DOHH2 (cell line): Measurements from ENCODE around the gene ENO4.

ENCODE experiments used
- H3F3A ChIP-seq: fragments of 200-600 bp; sonication (generic), shearing (Covaris generic); 2 replicates; pipeline ENCODE4 v1.6.0; 2016; ENCODE audit warnings: antibody characterized with exemption, mild to moderate bottlenecking; ENCODE audit not compliant: control insufficient read depth, insufficient read depth
- H3K27ac ChIP-seq: fragments of 200-600 bp; sonication (generic); 2 replicates; pipeline ENCODE4 v1.5.1; 2014; ENCODE audit warnings: low read depth, mild to moderate bottlenecking, low read length, moderate library complexity
- H3K27me3 ChIP-seq: fragments of 200-600 bp; sonication (generic); 2 replicates; pipeline ENCODE4 v1.6.1; 2014; ENCODE audit warnings: mild to moderate bottlenecking, low read length, mixed read lengths; ENCODE audit not compliant: control insufficient read depth
- H3K36me3 ChIP-seq: fragments of 200-600 bp; sonication (generic); 2 replicates; pipeline ENCODE4 v1.6.1; 2014; ENCODE audit warnings: mild to moderate bottlenecking, low read length, moderate library complexity, mixed read lengths; ENCODE audit not compliant: control insufficient read depth
- H3K4me1 ChIP-seq: fragments of 200-600 bp; sonication (generic); 2 replicates; pipeline ENCODE4 v1.6.1; 2014; ENCODE audit warnings: mild to moderate bottlenecking, low read length, mixed read lengths; ENCODE audit not compliant: control insufficient read depth
- H3K4me2 ChIP-seq: fragments of 200-600 bp; sonication (generic); 2 replicates; pipeline ENCODE4 v1.6.0; 2014; ENCODE audit warnings: mild to moderate bottlenecking, low read length, moderate library complexity
- H3K4me3 ChIP-seq: fragments of 200-600 bp; sonication (generic); 2 replicates; pipeline ENCODE4 v1.5.1; 2014; ENCODE audit warnings: mild to moderate bottlenecking, low read length, mixed read lengths
- H3K79me2 ChIP-seq: fragments of 200-600 bp; sonication (generic); 2 replicates; pipeline ENCODE4 v1.6.1; 2014; ENCODE audit warnings: mild to moderate bottlenecking, low read length, mixed read lengths; ENCODE audit not compliant: control insufficient read depth
- H3K9me2 ChIP-seq: fragments of 200-600 bp; sonication (generic); replicated peaks from 2 replicates; pipeline ENCODE4 v1.6.1; 2014; ENCODE audit warnings: mild to moderate bottlenecking, low read length, mixed read lengths; ENCODE audit not compliant: control insufficient read depth
- H3K9me3 ChIP-seq: fragments of 200-600 bp; sonication (generic); 2 replicates; pipeline ENCODE4 v1.6.1; 2014; ENCODE audit warnings: antibody characterized with exemption, low read length, mixed read lengths; ENCODE audit not compliant: control insufficient read depth, insufficient read depth
- H4K20me1 ChIP-seq: fragments of 200-600 bp; sonication (generic); 2 replicates; pipeline ENCODE4 v1.6.0; 2014; ENCODE audit warnings: low read depth, mild to moderate bottlenecking, antibody characterized with exemption, low read length, moderate library complexity; ENCODE audit not compliant: control insufficient read depth, insufficient read depth
- EZH2phosphoT487 ChIP-seq: fragments of 200-600 bp; sonication (generic); IDR thresholded peaks from 2 replicates; pipeline ENCODE4 v1.6.1; 2017; ENCODE audit warnings: borderline replicate concordance, mild to moderate bottlenecking, antibody characterized with exemption, low read length, moderate library complexity, mixed read lengths
- TF ChIP-seq, protein P1 (sequence below): fragments of 200-600 bp; sonication (generic); IDR thresholded peaks from one replicate; pipeline ENCODE4 v1.5.1; 2014; ENCODE audit warnings: antibody characterized with exemption, mild to moderate bottlenecking, low read depth, low read length; ENCODE audit not compliant: poor library complexity, severe bottlenecking

Gene ENO4

DNA sequence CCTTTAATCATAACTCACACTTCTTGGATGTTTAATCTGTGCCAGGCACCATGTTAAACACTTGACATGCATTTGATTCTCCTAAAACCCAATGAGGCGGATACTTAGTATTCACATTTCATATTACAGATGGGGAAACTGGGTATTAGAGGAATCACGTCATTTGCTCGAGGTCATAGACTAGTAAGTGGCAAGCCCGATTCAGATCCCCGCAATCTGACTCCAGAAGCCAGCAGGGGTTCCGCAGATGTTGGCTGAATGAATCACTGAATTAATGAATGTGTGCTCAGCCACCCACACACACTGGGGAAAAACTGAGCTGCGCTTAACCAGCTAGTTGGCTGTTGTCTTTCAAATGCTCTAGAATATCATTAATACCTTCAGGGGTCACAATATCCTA lies 22.5 kb upstream of the ENO4 start:
- H3K9me2 ChIP-seq: no peaks in the 10 kb centered on the region
- H4K20me1 ChIP-seq: no peaks in the 10 kb centered on the region
- no peaks in the 10 kb centered on the region for H3F3A ChIP-seq
- H3K4me3 ChIP-seq: no peak overlapping the region
- no peaks in the 10 kb centered on the region for H3K27me3 ChIP-seq
- H3K79me2 ChIP-seq: no peaks in the 10 kb centered on the region
- no peaks in the 10 kb centered on the region for H3K4me1 ChIP-seq
- H3K4me2 ChIP-seq: no peak overlapping the region
- H3K9me3 ChIP-seq: no peaks in the 10 kb centered on the region
- TF ChIP-seq, protein P1, sequence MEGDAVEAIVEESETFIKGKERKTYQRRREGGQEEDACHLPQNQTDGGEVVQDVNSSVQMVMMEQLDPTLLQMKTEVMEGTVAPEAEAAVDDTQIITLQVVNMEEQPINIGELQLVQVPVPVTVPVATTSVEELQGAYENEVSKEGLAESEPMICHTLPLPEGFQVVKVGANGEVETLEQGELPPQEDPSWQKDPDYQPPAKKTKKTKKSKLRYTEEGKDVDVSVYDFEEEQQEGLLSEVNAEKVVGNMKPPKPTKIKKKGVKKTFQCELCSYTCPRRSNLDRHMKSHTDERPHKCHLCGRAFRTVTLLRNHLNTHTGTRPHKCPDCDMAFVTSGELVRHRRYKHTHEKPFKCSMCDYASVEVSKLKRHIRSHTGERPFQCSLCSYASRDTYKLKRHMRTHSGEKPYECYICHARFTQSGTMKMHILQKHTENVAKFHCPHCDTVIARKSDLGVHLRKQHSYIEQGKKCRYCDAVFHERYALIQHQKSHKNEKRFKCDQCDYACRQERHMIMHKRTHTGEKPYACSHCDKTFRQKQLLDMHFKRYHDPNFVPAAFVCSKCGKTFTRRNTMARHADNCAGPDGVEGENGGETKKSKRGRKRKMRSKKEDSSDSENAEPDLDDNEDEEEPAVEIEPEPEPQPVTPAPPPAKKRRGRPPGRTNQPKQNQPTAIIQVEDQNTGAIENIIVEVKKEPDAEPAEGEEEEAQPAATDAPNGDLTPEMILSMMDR: no peak
- no peak overlapping the region for H3K27ac ChIP-seq
- no peaks in the 10 kb centered on the region for H3K36me3 ChIP-seq

- H3K27me3 ChIP-seq: no peaks in the 10 kb centered on the region
- no peaks in the 10 kb centered on the region for H3K4me1 ChIP-seq
- H4K20me1 ChIP-seq: no peaks in the 10 kb centered on the region
- H3F3A ChIP-seq: no peaks in the 10 kb centered on the region
- H3K79me2 ChIP-seq: no peaks in the 10 kb centered on the region
- no peak overlapping the region for H3K4me3 ChIP-seq
- no peaks in the 10 kb centered on the region for H3K36me3 ChIP-seq
- no peaks in the 10 kb centered on the region for H3K9me3 ChIP-seq
- H3K9me2 ChIP-seq: no peaks in the 10 kb centered on the region
- H3K4me2 ChIP-seq: no peak overlapping the region
- TF ChIP-seq EZH2phosphoT487: no peak
- TF ChIP-seq, protein P1: peak; percentile 15
- H3K27ac ChIP-seq: no peak overlapping the region
These were observed 22.1 kb upstream of the ENO4 start for GRCh38 chr10:116827214-116827671.

DNA sequence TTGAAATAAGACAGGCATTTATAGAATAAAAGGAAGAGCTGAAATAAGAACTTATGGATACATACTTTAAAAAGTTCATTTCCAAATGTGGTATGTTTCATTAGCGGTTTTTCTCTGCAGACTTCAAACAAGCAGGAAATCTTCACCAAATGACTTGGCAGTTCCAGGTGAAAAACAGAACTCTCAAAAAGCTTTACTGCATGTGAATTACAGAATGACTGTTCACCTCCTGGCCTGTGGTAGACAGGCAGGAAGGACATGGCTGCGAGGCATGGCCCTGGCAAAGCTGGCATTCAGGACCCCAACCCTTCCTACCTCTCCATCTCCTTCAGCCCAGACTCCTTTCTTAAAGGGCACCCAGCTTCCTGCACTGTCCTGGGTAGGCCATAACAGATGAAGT lies 21.2 kb upstream of the ENO4 start:
- Histone ChIP-seq H3K27me3 (no peaks in the 10 kb centered on the region), H4K20me1 (no peaks in the 10 kb centered on the region)

More for the DNA sequence above, 21.2 kb upstream of the ENO4 start:
- Histone ChIP-seq H3K36me3 (peaks cover 3% of the 10 kb centered on the region; the same call in 1 of the 2 replicates), H3K9me2 (no peaks in the 10 kb centered on the region), H3K4me3 (no peak overlapping the region), H3F3A (no peaks in the 10 kb centered on the region), H3K79me2 (no peaks in the 10 kb centered on the region), H3K9me3 (no peaks in the 10 kb centered on the region), H3K27ac (no peak overlapping the region), H3K4me2 (no peak overlapping the region), H3K4me1 (no peaks in the 10 kb centered on the region)
- TF ChIP-seq EZH2phosphoT487: no peak
- TF ChIP-seq, protein P1: no peak
